Spleen (tissue), 7 donors: ENCODE data around the gene MRPS16.

ENCODE experiments used
- POLR2A ChIP-seq, 3 donors: fragments of 450-650 bp; IDR thresholded peaks; one replicate each; pipeline ENCODE4 v1.5.1; 2017; ENCODE audit warnings: antibody characterized with exemption in 3 of 3, mild to moderate bottlenecking in 1 of 3
- TF ChIP-seq, protein P1 (sequence below), 11 experiments: fragments of 200-600 bp in 7 of 11; fragments of 450-650 bp in 4 of 11; sonication (generic) in 4 of 11; IDR thresholded peaks in 8 of 11; conservative IDR thresholded peaks in 3 of 11; 1 replicate in 7 of 11; 2 replicates in 4 of 11; pipeline versions ENCODE4 v1.4.0 to v1.8.0; 2016 to 2021; ENCODE audit warnings: antibody characterized with exemption in 11 of 11, inconsistent platforms in 4 of 11, mild to moderate bottlenecking in 1 of 11
- donor health status: DM: no; HTN: no; CAD: no; lungs with moderate emphysema.
- donor health status: DM: no; HTN: no; CAD: no.
- donor health status: DM: no; HTN: no; CAD: no.

GRCh38 chr10:73262880-73263555, 10.6 kb upstream of the MRPS16 start:
- TF ChIP-seq POLR2A (IDR thresholded peaks at IDR 0.05), result no peak
- TF ChIP-seq, protein P1, sequence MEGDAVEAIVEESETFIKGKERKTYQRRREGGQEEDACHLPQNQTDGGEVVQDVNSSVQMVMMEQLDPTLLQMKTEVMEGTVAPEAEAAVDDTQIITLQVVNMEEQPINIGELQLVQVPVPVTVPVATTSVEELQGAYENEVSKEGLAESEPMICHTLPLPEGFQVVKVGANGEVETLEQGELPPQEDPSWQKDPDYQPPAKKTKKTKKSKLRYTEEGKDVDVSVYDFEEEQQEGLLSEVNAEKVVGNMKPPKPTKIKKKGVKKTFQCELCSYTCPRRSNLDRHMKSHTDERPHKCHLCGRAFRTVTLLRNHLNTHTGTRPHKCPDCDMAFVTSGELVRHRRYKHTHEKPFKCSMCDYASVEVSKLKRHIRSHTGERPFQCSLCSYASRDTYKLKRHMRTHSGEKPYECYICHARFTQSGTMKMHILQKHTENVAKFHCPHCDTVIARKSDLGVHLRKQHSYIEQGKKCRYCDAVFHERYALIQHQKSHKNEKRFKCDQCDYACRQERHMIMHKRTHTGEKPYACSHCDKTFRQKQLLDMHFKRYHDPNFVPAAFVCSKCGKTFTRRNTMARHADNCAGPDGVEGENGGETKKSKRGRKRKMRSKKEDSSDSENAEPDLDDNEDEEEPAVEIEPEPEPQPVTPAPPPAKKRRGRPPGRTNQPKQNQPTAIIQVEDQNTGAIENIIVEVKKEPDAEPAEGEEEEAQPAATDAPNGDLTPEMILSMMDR (IDR thresholded peaks at IDR 0.05 in 8 of 11, conservative IDR thresholded peaks at IDR 0.05 in 3 of 11), result no peak
